Thoracic aorta (tissue), 2 donors: ENCODE data around the gene AP5Z1. TPM values are rescaled to one million over a fixed set of nuclear protein-coding genes. Genes with fewer than 3 reads are reported as not detected.

Experiments used
- ATAC-seq: fragments of 150-250 bp; one replicate; pipeline ENCODE4 v1.8.0; 2017; ENCODE audit warnings: low read depth; ENCODE audit not compliant: insufficient number of reproducible peaks, low FRiP score
- DNase-seq: peaks from one replicate; pipeline ENCODE4 v3.0.0-alpha.2; 2020; ENCODE audit warnings: low spot score
- H3K27ac ChIP-seq, 2 donors: fragments of 200-600 bp; sonication (generic); 1 replicate in 1 of 2; 2 replicates in 1 of 2; pipeline ENCODE4 v1.5.1; 2016; ENCODE audit warnings: mild to moderate bottlenecking in 2 of 2, moderate library complexity in 2 of 2
- H3K27me3 ChIP-seq: fragments of 200-600 bp; sonication (generic); replicated peaks from 2 replicates; pipeline ENCODE4 v1.6.0; 2016; ENCODE audit warnings: mild to moderate bottlenecking; ENCODE audit not compliant: insufficient read depth
- H3K36me3 ChIP-seq: fragments of 200-600 bp; sonication (generic); one replicate; pipeline ENCODE4 v1.5.1; 2016
- H3K4me1 ChIP-seq, 2 donors: fragments of 200-600 bp; sonication (generic); 1 replicate in 1 of 2; 2 replicates in 1 of 2; pipeline versions ENCODE4 v1.5.1 to v1.6.0; 2016; ENCODE audit warnings: low read depth in 2 of 2, mild to moderate bottlenecking in 1 of 2; ENCODE audit not compliant: control insufficient read depth in 1 of 2
- H3K4me3 ChIP-seq: fragments of 200-600 bp; sonication (generic); 2 replicates; pipeline ENCODE4 v1.5.1; 2016; ENCODE audit warnings: mild to moderate bottlenecking
- H3K9me3 ChIP-seq: fragments of 200-600 bp; sonication (generic); 2 replicates; pipeline ENCODE4 v1.5.1; 2016
- total RNA-seq, 2 donors: library from RNA; depleted of rRNA; stranded (reverse); fragments of >200 nt; gene quantifications; one replicate each; pipeline versions ENCODE4 v1.1.0 to v1.2.3, GENCODE V29; 2016
- TF ChIP-seq, protein P1 (sequence below): fragments of 200-600 bp; sonication (generic); IDR thresholded peaks from one replicate; pipeline ENCODE4 v1.5.1; 2019; ENCODE audit warnings: antibody characterized with exemption

Gene AP5Z1
- total RNA-seq, 2 donors from 2014 or later, result 40.3 to 42.0 TPM

DNA sequence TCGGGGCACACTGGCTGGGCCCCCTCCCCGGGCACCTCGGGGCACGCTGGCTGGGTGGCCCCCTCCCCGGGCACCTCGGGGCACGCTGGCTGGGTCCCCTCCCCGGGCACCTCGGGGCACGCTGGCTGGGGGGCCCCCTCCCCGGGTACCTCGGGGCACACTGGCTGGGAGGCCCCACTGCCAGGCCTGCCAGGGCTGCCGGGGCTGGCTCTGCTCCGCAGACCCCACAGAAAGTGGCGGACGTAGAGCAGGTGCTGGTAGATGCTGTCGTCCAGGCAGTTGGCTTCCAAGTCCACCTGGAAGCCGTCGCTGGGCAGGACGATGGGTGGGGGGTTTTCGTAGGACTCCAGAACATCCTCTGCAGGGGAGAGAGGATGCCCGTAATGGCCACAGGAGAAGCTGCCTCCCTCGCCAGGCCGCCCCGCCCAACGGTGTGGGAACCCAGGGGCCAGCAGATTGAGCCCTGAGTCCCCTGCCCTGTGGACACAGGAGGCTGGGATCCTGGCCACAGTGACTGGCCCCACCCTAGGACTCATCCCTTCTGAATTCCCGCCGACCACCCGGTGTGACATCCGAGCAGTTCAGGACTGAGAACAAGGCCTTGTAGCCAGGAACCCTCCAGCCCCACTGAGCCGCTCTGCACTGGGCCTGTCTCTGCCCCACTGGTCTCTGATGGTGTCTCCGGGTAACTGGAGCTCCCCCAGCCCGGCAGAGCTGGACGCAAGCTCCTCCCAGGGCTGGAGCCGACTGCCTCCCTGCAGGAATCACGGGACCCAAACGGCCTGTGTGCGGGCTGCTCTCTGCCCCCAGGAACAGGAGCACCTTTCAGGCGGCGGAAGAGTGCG lies 28.2 kb downstream of the AP5Z1 start:
- H3K4me3 ChIP-seq, result no peak overlapping the region
- TF ChIP-seq, protein P1, sequence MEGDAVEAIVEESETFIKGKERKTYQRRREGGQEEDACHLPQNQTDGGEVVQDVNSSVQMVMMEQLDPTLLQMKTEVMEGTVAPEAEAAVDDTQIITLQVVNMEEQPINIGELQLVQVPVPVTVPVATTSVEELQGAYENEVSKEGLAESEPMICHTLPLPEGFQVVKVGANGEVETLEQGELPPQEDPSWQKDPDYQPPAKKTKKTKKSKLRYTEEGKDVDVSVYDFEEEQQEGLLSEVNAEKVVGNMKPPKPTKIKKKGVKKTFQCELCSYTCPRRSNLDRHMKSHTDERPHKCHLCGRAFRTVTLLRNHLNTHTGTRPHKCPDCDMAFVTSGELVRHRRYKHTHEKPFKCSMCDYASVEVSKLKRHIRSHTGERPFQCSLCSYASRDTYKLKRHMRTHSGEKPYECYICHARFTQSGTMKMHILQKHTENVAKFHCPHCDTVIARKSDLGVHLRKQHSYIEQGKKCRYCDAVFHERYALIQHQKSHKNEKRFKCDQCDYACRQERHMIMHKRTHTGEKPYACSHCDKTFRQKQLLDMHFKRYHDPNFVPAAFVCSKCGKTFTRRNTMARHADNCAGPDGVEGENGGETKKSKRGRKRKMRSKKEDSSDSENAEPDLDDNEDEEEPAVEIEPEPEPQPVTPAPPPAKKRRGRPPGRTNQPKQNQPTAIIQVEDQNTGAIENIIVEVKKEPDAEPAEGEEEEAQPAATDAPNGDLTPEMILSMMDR, result no peak
- H3K9me3 ChIP-seq, result no peaks in the 10 kb centered on the region
- ATAC-seq (no peak), DNase-seq (no peak)
- H3K4me1 ChIP-seq, result no peaks in the 10 kb centered on the region
- H3K27ac ChIP-seq, result no peak overlapping the region
- H3K27me3 ChIP-seq, result no peaks in the 10 kb centered on the region
- H3K36me3 ChIP-seq, result no peaks in the 10 kb centered on the region

DNA sequence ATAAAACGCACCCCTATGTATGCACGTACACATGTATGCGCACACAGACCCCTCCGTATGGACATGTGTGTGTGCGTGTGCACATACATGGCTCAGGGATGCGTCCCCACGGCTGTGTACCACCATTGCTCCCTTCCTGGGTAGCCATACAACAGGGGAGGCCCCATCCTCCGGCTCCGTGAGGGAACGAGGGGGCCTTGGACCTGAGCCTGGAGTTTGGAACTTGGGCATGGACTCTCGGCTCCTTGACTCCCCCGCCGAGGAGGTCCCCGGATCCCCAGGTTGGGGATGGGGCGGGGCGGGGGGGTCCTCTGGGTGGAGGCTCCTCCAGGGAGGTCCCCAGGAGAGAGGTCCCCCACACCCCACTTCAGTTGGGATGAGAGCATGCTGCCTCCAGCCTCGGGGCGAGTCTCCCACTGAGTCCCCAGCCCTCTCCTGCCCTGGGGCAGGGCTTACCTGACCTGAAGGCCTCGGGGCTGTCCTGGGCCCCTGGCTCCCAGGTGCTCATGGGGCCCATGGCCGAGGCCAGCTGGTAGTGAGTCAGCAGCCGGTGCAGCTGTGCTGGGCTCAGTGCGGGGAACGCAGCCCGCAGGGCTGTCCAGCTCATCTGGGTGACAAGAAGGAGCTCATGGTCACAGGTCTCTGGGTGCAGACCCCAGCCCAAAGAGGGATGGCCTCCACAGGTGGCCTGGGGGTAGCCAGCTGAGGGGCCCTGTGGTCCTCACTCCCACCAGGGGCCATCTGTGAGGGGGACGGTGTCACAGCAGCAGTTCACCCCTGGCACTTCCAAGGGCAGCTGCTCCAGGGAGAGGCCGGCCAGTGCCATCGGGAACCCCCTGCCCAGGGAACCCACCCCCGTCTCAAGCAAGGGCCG lies 29.9 kb downstream of the AP5Z1 start:
- H3K4me3 ChIP-seq, result no peak overlapping the region
- TF ChIP-seq, protein P1, result no peak
- H3K27ac ChIP-seq, result no peak overlapping the region
- no peaks in the 10 kb centered on the region for H3K4me1 ChIP-seq
- DNase-seq (no peak), ATAC-seq (no peak)
- H3K27me3 ChIP-seq, result no peaks in the 10 kb centered on the region
- H3K9me3 ChIP-seq, result no peaks in the 10 kb centered on the region
- no peaks in the 10 kb centered on the region for H3K36me3 ChIP-seq

DNA sequence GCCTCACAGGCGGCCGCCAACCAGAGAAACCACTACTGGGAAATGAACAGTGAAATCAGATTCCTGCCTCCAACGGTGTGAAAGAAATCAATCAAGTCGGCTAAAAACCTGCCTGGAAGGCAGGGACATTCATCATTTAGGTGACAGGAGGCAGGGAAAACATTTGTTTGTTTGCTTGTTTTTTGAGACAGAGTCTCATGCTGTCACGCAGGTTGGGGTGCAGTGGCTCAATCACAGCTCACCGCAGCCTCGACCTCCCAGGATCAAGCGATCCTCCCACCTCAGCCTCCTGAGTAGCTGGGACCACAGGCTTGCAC lies 30.5 kb downstream of the AP5Z1 start:
- no peaks in the 10 kb centered on the region for H3K27me3 ChIP-seq
- ATAC-seq (no peak), DNase-seq (no peak)
- H3K4me3 ChIP-seq, result no peak overlapping the region
- H3K9me3 ChIP-seq, result no peaks in the 10 kb centered on the region
- no peak overlapping the region for H3K27ac ChIP-seq
- H3K4me1 ChIP-seq, result no peaks in the 10 kb centered on the region
- TF ChIP-seq, protein P1, result no peak
- H3K36me3 ChIP-seq, result no peaks in the 10 kb centered on the region

DNA sequence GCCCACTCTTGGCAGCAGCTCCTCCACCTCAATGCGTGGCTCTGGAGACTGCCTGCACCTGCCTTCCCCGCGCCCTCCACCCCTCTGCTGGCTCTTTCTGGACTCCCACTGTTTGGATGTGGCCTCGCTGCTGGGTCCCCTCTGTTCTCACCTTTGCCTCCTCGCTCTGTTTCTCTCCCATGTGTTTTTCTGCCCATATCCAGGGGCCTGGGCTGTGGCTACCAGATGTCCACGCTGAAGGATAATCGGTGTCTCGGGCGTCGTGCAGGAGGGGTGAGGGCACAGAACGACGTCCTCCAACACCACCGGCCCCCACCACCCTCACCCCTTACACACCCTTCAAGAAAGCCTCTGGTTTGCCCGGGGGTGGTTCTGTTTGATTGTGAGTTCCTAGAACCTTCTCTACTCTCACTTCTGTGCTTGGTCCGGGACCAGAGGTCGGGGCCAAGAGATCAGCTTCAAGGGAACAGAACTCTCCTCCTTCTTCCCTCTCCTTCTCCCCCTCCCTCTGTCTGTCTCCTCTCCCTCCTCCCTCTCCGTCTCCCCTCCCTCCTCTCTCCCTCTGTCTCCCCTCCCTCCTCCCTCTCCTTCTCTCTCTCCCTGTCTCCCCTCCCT lies 31.7 kb downstream of the AP5Z1 start:
- Histone ChIP-seq H3K27ac (no peak overlapping the region), H3K27me3 (no peaks in the 10 kb centered on the region), H3K4me3 (no peak overlapping the region), H3K9me3 (no peaks in the 10 kb centered on the region), H3K4me1 (no peaks in the 10 kb centered on the region), H3K36me3 (no peaks in the 10 kb centered on the region)
- no peak for DNase-seq
- TF ChIP-seq, protein P1, result no peak
- ATAC-seq, result no peak

DNA sequence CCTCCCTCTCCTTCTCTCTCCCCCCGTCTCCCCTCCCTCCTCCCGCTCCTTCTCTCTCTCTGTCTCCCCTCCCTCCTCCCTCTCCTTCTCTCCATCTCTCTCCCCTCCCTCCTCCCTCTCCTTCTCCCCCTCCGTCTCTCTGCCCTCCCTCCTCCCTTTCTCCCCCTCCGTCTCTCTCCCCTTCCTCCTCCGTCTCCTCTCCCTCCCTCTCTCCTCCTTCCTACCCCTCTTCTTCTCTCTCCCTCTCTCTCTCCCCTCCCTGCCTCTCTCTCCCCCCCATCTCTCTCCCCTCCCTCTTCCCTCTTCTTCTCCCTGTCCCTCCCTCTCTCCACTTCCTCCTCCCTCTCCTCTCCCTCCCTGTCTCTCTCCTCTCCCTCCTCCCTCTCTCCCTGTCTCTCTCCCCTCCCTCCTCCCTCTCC lies 32.2 kb downstream of the AP5Z1 start:
- DNase-seq (no peak), ATAC-seq (no peak)
- H3K9me3 ChIP-seq, result no peaks in the 10 kb centered on the region
- TF ChIP-seq, protein P1, result no peak
- no peaks in the 10 kb centered on the region for H3K27me3 ChIP-seq
- no peak overlapping the region for H3K27ac ChIP-seq
- no peaks in the 10 kb centered on the region for H3K4me1 ChIP-seq
- H3K36me3 ChIP-seq, result no peaks in the 10 kb centered on the region
- no peak overlapping the region for H3K4me3 ChIP-seq
